ENCODE results near the gene TEKT5.
"Not testable (repeated sequence)": the region's sequence is repeated elsewhere in the genome, so short reads cannot be mapped to it uniquely, and the experiment has no call there.

DNA sequence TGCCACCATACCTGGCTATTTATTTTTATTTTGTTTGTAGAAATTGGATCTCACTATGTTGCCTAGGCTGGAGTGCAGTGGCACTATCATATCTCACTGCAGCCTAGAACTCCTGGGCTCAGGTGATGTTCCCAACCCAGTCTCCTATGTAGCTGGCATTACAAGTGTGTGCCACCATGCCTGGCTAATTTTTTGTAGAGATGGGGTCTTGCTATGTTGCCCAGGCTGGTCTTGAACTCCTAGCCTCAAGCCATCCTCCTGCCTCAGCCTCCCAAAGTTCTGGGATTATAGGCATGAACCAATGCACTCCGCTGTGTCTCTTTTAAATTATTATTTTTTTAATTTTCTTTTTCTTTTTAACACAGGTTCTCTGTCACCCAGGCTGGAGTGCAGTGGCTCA is 45.6 kb downstream of the TEKT5 start:
- TF ChIP-seq CTCF, POLR2A (IDR thresholded peaks at IDR 0.05): not testable (repeated sequence)

Data from right lobe of liver (tissue), 4 donors.